ENCODE data around the gene GPR45. TPM values are rescaled to one million over a fixed set of nuclear protein-coding genes. Genes with fewer than 3 reads are reported as not detected.

Gene GPR45
- total and polyA plus RNA-seq, 8 donors, result 0.17 TPM; not detected in 7

DNA sequence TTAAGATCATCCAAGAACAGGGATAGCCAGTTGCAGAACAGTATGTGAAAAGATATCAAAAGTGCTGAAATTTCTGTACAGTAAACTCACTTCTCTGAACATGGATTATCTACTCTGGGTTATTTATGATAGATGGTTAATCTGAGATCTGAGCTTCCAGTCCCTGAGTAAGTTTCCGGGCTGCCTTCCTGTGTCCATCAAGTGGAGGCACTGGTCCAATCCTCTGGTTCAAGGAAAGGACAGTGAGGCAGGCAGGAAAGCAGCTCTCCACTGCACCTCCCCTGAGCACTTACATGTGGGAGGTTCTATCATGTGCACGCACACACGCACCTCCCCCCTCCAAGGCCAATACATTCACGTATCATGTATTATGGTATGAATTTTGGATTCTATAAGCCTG, 32.5 kb downstream of the GPR45 start:
- no peak for DNase-seq
- intact Hi-C loops (cut with DNase I), result no loop called here
- Histone ChIP-seq H3K36me3 (peaks cover 0 to 98% of the 10 kb centered on the region in 2 donors), H3K4me3 (no peak overlapping the region), H3K27me3 (no peaks in the 10 kb centered on the region), H3K9me3 (no peaks in the 10 kb centered on the region), H3K27ac (no peak overlapping the region), H3K4me1 (no peaks in the 10 kb centered on the region)
- peak; percentile 27 for ATAC-seq
- TF ChIP-seq, protein P1, sequence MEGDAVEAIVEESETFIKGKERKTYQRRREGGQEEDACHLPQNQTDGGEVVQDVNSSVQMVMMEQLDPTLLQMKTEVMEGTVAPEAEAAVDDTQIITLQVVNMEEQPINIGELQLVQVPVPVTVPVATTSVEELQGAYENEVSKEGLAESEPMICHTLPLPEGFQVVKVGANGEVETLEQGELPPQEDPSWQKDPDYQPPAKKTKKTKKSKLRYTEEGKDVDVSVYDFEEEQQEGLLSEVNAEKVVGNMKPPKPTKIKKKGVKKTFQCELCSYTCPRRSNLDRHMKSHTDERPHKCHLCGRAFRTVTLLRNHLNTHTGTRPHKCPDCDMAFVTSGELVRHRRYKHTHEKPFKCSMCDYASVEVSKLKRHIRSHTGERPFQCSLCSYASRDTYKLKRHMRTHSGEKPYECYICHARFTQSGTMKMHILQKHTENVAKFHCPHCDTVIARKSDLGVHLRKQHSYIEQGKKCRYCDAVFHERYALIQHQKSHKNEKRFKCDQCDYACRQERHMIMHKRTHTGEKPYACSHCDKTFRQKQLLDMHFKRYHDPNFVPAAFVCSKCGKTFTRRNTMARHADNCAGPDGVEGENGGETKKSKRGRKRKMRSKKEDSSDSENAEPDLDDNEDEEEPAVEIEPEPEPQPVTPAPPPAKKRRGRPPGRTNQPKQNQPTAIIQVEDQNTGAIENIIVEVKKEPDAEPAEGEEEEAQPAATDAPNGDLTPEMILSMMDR (IDR thresholded peaks at IDR 0.05), result no peak

DNA sequence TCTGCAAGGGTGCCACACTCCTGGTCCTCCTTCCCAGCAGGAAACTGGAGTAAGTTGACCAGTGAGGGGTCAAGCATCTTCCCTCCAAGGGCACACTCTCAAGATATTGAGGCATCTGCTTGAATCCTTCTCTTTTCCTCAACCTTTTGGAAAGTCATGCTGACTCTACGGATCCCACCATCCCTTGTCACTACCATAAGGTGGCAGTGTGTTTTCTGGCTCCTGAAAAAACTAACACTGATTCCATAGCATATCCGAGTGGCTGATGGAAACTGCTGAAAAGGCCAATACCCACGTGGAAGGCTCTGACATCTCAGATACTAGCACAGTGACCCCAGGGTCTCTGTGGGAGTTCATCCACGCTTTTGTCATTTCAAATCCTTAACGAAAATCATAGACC, 37.1 kb downstream of the GPR45 start:
- H3K27ac ChIP-seq, result no peak overlapping the region
- ATAC-seq, result no peak
- TF ChIP-seq, protein P1 (IDR thresholded peaks at IDR 0.05), result no peak
- H3K4me3 ChIP-seq, result no peak overlapping the region
- H3K27me3 ChIP-seq, result no peaks in the 10 kb centered on the region
- no peak for DNase-seq
- no peaks in the 10 kb centered on the region for H3K4me1 ChIP-seq
- peaks cover 0 to 99% of the 10 kb centered on the region in 2 donors for H3K36me3 ChIP-seq
- intact Hi-C loops (cut with DNase I), result no loop called here
- H3K9me3 ChIP-seq, result no peaks in the 10 kb centered on the region

DNA sequence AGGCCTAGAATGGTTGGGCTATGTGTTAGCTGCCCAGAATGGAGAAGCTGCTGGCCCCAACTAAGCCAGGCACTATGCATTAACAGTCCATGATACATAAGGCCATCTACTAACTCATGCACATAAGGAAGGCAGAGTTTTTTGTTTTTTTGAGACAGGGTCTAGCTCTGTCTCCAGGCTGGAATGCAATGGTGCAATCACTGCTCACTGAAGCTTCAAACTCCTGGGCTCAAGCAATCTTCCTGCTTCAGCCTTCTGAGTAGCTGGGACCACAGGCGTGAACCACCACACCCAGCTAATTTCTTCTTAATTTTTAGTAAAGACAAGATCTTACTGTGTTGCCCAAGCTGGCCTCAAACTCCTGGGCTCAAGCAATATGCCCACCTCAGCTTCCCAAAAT, 37.6 kb downstream of the GPR45 start:
- DNase-seq (no peak), ATAC-seq (no peak)
- Histone ChIP-seq H3K36me3 (peaks cover 0 to 99% of the 10 kb centered on the region in 2 donors), H3K4me3 (no peak overlapping the region), H3K9me3 (no peaks in the 10 kb centered on the region), H3K27me3 (no peaks in the 10 kb centered on the region), H3K27ac (no peak overlapping the region), H3K4me1 (no peaks in the 10 kb centered on the region)
- intact Hi-C loops (cut with DNase I), result no loop called here
- TF ChIP-seq, protein P1 (IDR thresholded peaks at IDR 0.05), result no peak

DNA sequence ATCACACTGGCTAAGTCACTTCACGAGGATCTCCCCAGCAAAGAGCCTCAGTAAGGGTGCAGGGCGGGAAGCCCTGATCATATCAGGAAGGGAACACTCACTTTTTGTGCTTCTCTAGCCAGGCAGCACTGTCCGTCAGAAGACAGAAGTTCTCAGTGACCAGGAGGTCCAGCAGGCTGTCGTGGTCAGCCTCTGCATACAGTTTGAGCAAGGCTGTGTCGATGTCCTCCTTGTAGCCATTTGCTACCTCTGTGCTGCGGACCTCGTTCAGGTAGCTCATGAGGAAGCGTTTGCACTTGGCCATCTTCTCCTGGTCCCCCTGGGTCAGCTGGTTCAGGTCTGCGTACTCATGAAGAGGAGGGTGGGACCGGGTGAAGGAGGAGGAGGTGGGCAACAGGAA, 38.7 kb downstream of the GPR45 start:
- no peaks in the 10 kb centered on the region for H3K9me3 ChIP-seq
- ATAC-seq, result no peak
- no peaks in the 10 kb centered on the region for H3K27me3 ChIP-seq
- H3K36me3 ChIP-seq, result peaks cover 0 to 97% of the 10 kb centered on the region in 2 donors
- intact Hi-C loops (cut with DNase I), result no loop called here
- no peak overlapping the region for H3K27ac ChIP-seq
- TF ChIP-seq, protein P1 (IDR thresholded peaks at IDR 0.05), result no peak
- no peak overlapping the region for H3K4me3 ChIP-seq
- DNase-seq, result no peak
- H3K4me1 ChIP-seq, result no peaks in the 10 kb centered on the region

DNA sequence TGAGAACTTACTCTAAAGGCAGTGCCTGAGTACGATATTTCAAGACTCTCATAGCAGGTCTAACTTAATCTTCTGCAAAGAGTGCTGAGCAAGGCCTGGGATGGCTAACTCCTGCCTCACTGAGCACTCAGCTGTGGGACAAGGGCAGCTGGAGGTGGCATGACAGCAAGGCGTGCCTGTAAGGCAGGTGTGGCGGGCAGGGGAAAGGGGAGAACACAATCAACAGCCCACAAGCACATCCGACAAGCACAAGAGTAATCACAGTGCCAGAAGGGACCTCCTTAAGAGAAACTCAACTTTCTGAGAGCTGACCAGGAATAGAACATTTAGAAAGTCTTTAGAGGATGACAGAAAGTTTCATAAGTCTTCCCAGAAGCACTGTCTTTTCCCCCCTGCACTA, 42.0 kb downstream of the GPR45 start:
- Histone ChIP-seq H3K9me3 (no peaks in the 10 kb centered on the region), H3K36me3 (peaks cover 0 to 89% of the 10 kb centered on the region in 2 donors), H3K4me1 (no peaks in the 10 kb centered on the region), H3K27me3 (no peaks in the 10 kb centered on the region), H3K27ac (no peak overlapping the region), H3K4me3 (no peak overlapping the region)
- no peak for DNase-seq
- TF ChIP-seq, protein P1 (IDR thresholded peaks at IDR 0.05), result no peak
- intact Hi-C loops (cut with DNase I), result no loop called here
- no peak for ATAC-seq
